H1 (cell line): ENCODE data around the gene PEAK1. TPM values are rescaled to one million over a fixed set of nuclear protein-coding genes. Genes with fewer than 3 reads are reported as not detected.

Experiments
- polyA plus RNA-seq, 7 experiments: library from polyadenylated mRNA; depleted of rRNA in 3 of 7; stranded (reverse) in 5 of 7; unstranded in 2 of 7; fragments of >200 nt in 5 of 7; fragments of 200-250 nt in 2 of 7; gene quantifications; 1 replicate in 5 of 7; 2 replicates in 1 of 7; 4 replicates in 1 of 7; pipeline versions ENCODE4 v1.2.1 to v1.2.3, GENCODE V29; 2011 to 2013; ENCODE audit warnings: missing spikeins in 2 of 7, mixed read lengths in 2 of 7
- total RNA-seq: library from RNA; stranded (reverse); fragmentation: NEBNext Ultra II Directional; extraction: Animal tissue kit (Norgen Biotek cat#: 25700); gene quantifications from 2 replicates; pipeline ENCODE4 v1.2.1, GENCODE V29; 2021
- TF ChIP-seq, protein P1 (sequence below): fragments of 300-600 bp; sonication (generic); IDR thresholded peaks from 2 replicates; pipeline ENCODE4 v1.7.1; 2012; ENCODE audit warnings: low read length, moderate library complexity, mild to moderate bottlenecking, inconsistent platforms; ENCODE audit not compliant: insufficient replicate concordance

The PEAK1 gene
- total and polyA plus RNA-seq, 2 of the 8 experiments (the other 6 are each of a cell fraction or from before 2014, with no cell fraction given): 8.8 to 44.8 TPM

DNA sequence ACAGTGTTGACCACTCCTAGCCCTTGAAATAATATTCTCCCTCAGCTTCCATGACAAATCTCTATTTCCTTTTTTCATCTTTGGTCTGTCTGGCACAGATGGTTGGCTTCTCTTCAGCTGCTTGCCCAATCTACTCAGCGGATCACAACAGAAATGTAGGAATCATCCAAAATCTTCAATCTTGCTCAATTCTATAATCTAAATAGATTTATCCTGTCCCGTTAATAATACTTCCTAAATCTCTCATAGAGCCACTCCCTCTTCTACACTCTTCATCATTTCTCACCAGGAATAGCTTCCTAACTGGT is 3.8 kb downstream of the PEAK1 start (continued):
- TF ChIP-seq, protein P1, sequence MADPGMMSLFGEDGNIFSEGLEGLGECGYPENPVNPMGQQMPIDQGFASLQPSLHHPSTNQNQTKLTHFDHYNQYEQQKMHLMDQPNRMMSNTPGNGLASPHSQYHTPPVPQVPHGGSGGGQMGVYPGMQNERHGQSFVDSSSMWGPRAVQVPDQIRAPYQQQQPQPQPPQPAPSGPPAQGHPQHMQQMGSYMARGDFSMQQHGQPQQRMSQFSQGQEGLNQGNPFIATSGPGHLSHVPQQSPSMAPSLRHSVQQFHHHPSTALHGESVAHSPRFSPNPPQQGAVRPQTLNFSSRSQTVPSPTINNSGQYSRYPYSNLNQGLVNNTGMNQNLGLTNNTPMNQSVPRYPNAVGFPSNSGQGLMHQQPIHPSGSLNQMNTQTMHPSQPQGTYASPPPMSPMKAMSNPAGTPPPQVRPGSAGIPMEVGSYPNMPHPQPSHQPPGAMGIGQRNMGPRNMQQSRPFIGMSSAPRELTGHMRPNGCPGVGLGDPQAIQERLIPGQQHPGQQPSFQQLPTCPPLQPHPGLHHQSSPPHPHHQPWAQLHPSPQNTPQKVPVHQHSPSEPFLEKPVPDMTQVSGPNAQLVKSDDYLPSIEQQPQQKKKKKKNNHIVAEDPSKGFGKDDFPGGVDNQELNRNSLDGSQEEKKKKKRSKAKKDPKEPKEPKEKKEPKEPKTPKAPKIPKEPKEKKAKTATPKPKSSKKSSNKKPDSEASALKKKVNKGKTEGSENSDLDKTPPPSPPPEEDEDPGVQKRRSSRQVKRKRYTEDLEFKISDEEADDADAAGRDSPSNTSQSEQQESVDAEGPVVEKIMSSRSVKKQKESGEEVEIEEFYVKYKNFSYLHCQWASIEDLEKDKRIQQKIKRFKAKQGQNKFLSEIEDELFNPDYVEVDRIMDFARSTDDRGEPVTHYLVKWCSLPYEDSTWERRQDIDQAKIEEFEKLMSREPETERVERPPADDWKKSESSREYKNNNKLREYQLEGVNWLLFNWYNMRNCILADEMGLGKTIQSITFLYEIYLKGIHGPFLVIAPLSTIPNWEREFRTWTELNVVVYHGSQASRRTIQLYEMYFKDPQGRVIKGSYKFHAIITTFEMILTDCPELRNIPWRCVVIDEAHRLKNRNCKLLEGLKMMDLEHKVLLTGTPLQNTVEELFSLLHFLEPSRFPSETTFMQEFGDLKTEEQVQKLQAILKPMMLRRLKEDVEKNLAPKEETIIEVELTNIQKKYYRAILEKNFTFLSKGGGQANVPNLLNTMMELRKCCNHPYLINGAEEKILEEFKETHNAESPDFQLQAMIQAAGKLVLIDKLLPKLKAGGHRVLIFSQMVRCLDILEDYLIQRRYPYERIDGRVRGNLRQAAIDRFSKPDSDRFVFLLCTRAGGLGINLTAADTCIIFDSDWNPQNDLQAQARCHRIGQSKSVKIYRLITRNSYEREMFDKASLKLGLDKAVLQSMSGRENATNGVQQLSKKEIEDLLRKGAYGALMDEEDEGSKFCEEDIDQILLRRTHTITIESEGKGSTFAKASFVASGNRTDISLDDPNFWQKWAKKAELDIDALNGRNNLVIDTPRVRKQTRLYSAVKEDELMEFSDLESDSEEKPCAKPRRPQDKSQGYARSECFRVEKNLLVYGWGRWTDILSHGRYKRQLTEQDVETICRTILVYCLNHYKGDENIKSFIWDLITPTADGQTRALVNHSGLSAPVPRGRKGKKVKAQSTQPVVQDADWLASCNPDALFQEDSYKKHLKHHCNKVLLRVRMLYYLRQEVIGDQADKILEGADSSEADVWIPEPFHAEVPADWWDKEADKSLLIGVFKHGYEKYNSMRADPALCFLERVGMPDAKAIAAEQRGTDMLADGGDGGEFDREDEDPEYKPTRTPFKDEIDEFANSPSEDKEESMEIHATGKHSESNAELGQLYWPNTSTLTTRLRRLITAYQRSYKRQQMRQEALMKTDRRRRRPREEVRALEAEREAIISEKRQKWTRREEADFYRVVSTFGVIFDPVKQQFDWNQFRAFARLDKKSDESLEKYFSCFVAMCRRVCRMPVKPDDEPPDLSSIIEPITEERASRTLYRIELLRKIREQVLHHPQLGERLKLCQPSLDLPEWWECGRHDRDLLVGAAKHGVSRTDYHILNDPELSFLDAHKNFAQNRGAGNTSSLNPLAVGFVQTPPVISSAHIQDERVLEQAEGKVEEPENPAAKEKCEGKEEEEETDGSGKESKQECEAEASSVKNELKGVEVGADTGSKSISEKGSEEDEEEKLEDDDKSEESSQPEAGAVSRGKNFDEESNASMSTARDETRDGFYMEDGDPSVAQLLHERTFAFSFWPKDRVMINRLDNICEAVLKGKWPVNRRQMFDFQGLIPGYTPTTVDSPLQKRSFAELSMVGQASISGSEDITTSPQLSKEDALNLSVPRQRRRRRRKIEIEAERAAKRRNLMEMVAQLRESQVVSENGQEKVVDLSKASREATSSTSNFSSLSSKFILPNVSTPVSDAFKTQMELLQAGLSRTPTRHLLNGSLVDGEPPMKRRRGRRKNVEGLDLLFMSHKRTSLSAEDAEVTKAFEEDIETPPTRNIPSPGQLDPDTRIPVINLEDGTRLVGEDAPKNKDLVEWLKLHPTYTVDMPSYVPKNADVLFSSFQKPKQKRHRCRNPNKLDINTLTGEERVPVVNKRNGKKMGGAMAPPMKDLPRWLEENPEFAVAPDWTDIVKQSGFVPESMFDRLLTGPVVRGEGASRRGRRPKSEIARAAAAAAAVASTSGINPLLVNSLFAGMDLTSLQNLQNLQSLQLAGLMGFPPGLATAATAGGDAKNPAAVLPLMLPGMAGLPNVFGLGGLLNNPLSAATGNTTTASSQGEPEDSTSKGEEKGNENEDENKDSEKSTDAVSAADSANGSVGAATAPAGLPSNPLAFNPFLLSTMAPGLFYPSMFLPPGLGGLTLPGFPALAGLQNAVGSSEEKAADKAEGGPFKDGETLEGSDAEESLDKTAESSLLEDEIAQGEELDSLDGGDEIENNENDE: no peak
